Measurements from ENCODE around the gene CHDH. TPM values are rescaled to one million over a fixed set of nuclear protein-coding genes. Genes with fewer than 3 reads are reported as not detected.

The CHDH gene
- total RNA-seq, 4 donors from 2014 or later, result 1.8 to 9.1 (median 4.2) TPM

GRCh38 chr3:53790470-53790869 is 55.7 kb downstream of the CHDH start:
- intact Hi-C loops (cut with DNase I; ENCODE audit: low total_unique reads), result no loop called here
- no peak for DNase-seq
- no peaks in the 10 kb centered on the region for H3K36me3 ChIP-seq
- no peaks in the 10 kb centered on the region for H3K9me3 ChIP-seq
- TF ChIP-seq POLR2A (IDR thresholded peaks at IDR 0.05) (no peak), CTCF (IDR thresholded peaks at IDR 0.05) (no peak)
- H3K4me1 ChIP-seq, result no peaks in the 10 kb centered on the region
- H3K27me3 ChIP-seq, result no peaks in the 10 kb centered on the region
- no peak overlapping the region for H3K4me3 ChIP-seq
- no peak overlapping the region for H3K27ac ChIP-seq

GRCh38 chr3:53789459-53789858 is 56.8 kb downstream of the CHDH start:
- H3K36me3 ChIP-seq, result no peaks in the 10 kb centered on the region
- no peaks in the 10 kb centered on the region for H3K27me3 ChIP-seq
- DNase-seq, result no peak
- no peak overlapping the region for H3K4me3 ChIP-seq
- no peaks in the 10 kb centered on the region for H3K4me1 ChIP-seq
- TF ChIP-seq POLR2A (IDR thresholded peaks at IDR 0.05) (no peak), CTCF (IDR thresholded peaks at IDR 0.05) (no peak)
- no peak overlapping the region for H3K27ac ChIP-seq
- intact Hi-C loops (cut with DNase I; ENCODE audit: low total_unique reads), result no loop called here
- H3K9me3 ChIP-seq, result no peaks in the 10 kb centered on the region

- Histone ChIP-seq H3K36me3 (no peaks in the 10 kb centered on the region), H3K27ac (no peak overlapping the region), H3K27me3 (no peaks in the 10 kb centered on the region), H3K9me3 (no peaks in the 10 kb centered on the region), H3K4me1 (no peaks in the 10 kb centered on the region), H3K4me3 (no peak overlapping the region)
- intact Hi-C loops (cut with DNase I; ENCODE audit: low total_unique reads), result no loop called here
- no peak for TF ChIP-seq POLR2A (IDR thresholded peaks at IDR 0.05)
- TF ChIP-seq CTCF (IDR thresholded peaks at IDR 0.05), result no peak
- DNase-seq, result no peak
Measured at GRCh38 chr3:53788038-53788437, 58.2 kb downstream of the CHDH start.

GRCh38 chr3:53787016-53787415 is 59.2 kb downstream of the CHDH start:
- no peak for TF ChIP-seq CTCF (IDR thresholded peaks at IDR 0.05)
- no peak for TF ChIP-seq POLR2A (IDR thresholded peaks at IDR 0.05)
- Histone ChIP-seq H3K27ac (no peak overlapping the region), H3K27me3 (no peaks in the 10 kb centered on the region), H3K4me3 (no peak overlapping the region), H3K9me3 (no peaks in the 10 kb centered on the region), H3K36me3 (no peaks in the 10 kb centered on the region), H3K4me1 (no peaks in the 10 kb centered on the region)
- intact Hi-C loops (cut with DNase I; ENCODE audit: low total_unique reads), result no loop called here
- no peak for DNase-seq

GRCh38 chr3:53780806-53781205 is 65.4 kb downstream of the CHDH start:
- DNase-seq, result no peak

More at GRCh38 chr3:53780806-53781205, 65.4 kb downstream of the CHDH start:
- intact Hi-C loops (cut with DNase I; ENCODE audit: low total_unique reads), result no loop called here
- no peak overlapping the region for H3K27ac ChIP-seq
- TF ChIP-seq CTCF (IDR thresholded peaks at IDR 0.05) (no peak), POLR2A (IDR thresholded peaks at IDR 0.05) (no peak)
- no peaks in the 10 kb centered on the region for H3K36me3 ChIP-seq
- no peaks in the 10 kb centered on the region for H3K9me3 ChIP-seq
- H3K4me1 ChIP-seq, result peaks cover 0 to 9% of the 10 kb centered on the region in 2 donors
- H3K4me3 ChIP-seq, result no peak overlapping the region
- no peaks in the 10 kb centered on the region for H3K27me3 ChIP-seq

Measured in uterus (tissue), 4 donors.